IMR-90 (cell line): ENCODE measurements around the gene GPC4. TPM values are rescaled to one million over a fixed set of nuclear protein-coding genes. Genes with fewer than 3 reads are reported as not detected.

Experiments used
- ATAC-seq: fragments of 200-7000 bp; cut with Tn5 transposase; 2 replicates; pipeline ENCODE4 v1.9.1; 2020; ENCODE audit warnings: low read depth, mild to moderate bottlenecking, moderate library complexity
- BruUV-seq: library from RNA; stranded (reverse); fragments of 400-500 nt; replicated peaks from 2 replicates; lab custom pipeline; 2021; lab: Mats Ljungman, UMichigan
- CTCF ChIA-PET: fragments of 300-600 bp; formaldehyde crosslinking; extraction: SDS; loops from one replicate; lab custom pipeline; 2021; ENCODE audit warnings: antibody characterized with exemption; lab: Yijun Ruan, JAX
- POLR2A ChIA-PET: fragments of 300-600 bp; sonication (Branson Sonifier 250); formaldehyde crosslinking; loops from one replicate; lab custom pipeline; 2022; ENCODE audit warnings: antibody characterized with exemption; ENCODE audit not compliant: unreplicated experiment; lab: Charles Lee
- DNase-seq: peaks from one replicate; pipeline ENCODE4 v3.0.0; 2013
- H2AFZ ChIP-seq: replicated peaks from 2 replicates; pipeline ENCODE3; 2013; ENCODE audit warnings: low read length, mild to moderate bottlenecking; ENCODE audit not compliant: poor library complexity
- H2AK5ac ChIP-seq: 2 replicates; pipeline ENCODE4 v1.6.1; 2013; ENCODE audit warnings: low read depth, low read length, inconsistent platforms
- H2AK9ac ChIP-seq: replicated peaks from 2 replicates; pipeline ENCODE3; 2013; ENCODE audit warnings: mild to moderate bottlenecking, low read depth, low read length, moderate library complexity; ENCODE audit not compliant: poor library complexity
- H2BK120ac ChIP-seq: 2 replicates; pipeline ENCODE4 v1.6.1; 2013; ENCODE audit warnings: low read depth, low read length, inconsistent platforms
- H2BK15ac ChIP-seq: 3 replicates; pipeline ENCODE4 v1.6.1; 2013; ENCODE audit warnings: low read depth, low read length, inconsistent platforms
- H2BK20ac ChIP-seq: 2 replicates; pipeline ENCODE4 v1.6.1; 2013; ENCODE audit warnings: low read depth, mild to moderate bottlenecking, inconsistent platforms, low read length, moderate library complexity
- H2BK5ac ChIP-seq: 2 replicates; pipeline ENCODE4 v1.6.1; 2013; ENCODE audit warnings: mild to moderate bottlenecking, low read depth, low read length, inconsistent platforms; ENCODE audit not compliant: poor library complexity, severe bottlenecking
- H3K14ac ChIP-seq: replicated peaks from 2 replicates; pipeline ENCODE4 v1.6.1; 2013; ENCODE audit warnings: low read depth, low read length, inconsistent platforms
- H3K18ac ChIP-seq: 2 replicates; pipeline ENCODE4 v1.6.1; 2013; ENCODE audit warnings: low read depth, low read length, control low read depth
- H3K23ac ChIP-seq: 2 replicates; pipeline ENCODE4 v1.6.1; 2013; ENCODE audit warnings: low read depth, low read length, inconsistent platforms
- H3K27ac ChIP-seq: 2 replicates; pipeline ENCODE4 v1.5.1; 2013; ENCODE audit warnings: mild to moderate bottlenecking, control low read depth, low read length; ENCODE audit not compliant: insufficient read depth
- H3K27me3 ChIP-seq: 2 replicates; pipeline ENCODE4 v1.6.1; 2013; ENCODE audit warnings: low read length; ENCODE audit not compliant: control insufficient read depth, insufficient read depth
- H3K36me3 ChIP-seq: 2 replicates; pipeline ENCODE4 v1.6.1; 2013; ENCODE audit warnings: low read length, mixed read lengths; ENCODE audit not compliant: control insufficient read depth, insufficient read depth
- H3K4ac ChIP-seq: 2 replicates; pipeline ENCODE4 v1.6.1; 2013; ENCODE audit warnings: low read depth, low read length, inconsistent platforms
- H3K4me1 ChIP-seq: 2 replicates; pipeline ENCODE4 v1.6.1; 2013; ENCODE audit warnings: low read length, mixed read lengths; ENCODE audit not compliant: control insufficient read depth, insufficient read depth
- H3K4me2 ChIP-seq: 2 replicates; pipeline ENCODE4 v1.6.1; 2013; ENCODE audit warnings: low read depth, mild to moderate bottlenecking, control low read depth, low read length, moderate library complexity
- H3K4me3 ChIP-seq: 2 replicates; pipeline ENCODE4 v1.5.1; 2013; ENCODE audit warnings: low read depth, mild to moderate bottlenecking, control low read depth, low read length, moderate library complexity; ENCODE audit not compliant: insufficient read depth
- H3K56ac ChIP-seq: 2 replicates; pipeline ENCODE4 v1.6.1; 2013; ENCODE audit warnings: low read length, inconsistent platforms; ENCODE audit not compliant: insufficient read depth; ENCODE audit errors: extremely low read depth
- H3K79me1 ChIP-seq, 2 experiments: 2 replicates each; pipeline ENCODE4 v1.6.1; 2013; ENCODE audit warnings: low read length in 2 of 2, inconsistent platforms in 1 of 2, low read depth in 1 of 2
- H3K9ac ChIP-seq: 2 replicates; pipeline ENCODE4 v1.6.1; 2013; ENCODE audit warnings: low read depth, low read length, control low read depth
- H3K9me1 ChIP-seq: 2 replicates; pipeline ENCODE4 v1.6.1; 2013; ENCODE audit warnings: low read length, inconsistent platforms; ENCODE audit not compliant: insufficient read depth
- H3K9me3 ChIP-seq: 2 replicates; pipeline ENCODE4 v1.6.1; 2013; ENCODE audit warnings: low read length; ENCODE audit not compliant: control insufficient read depth, insufficient read depth
- H4K20me1 ChIP-seq: 2 replicates; pipeline ENCODE4 v1.6.1; 2013; ENCODE audit warnings: low read length, inconsistent platforms; ENCODE audit not compliant: insufficient read depth
- H4K5ac ChIP-seq: 2 replicates; pipeline ENCODE4 v1.6.1; 2013; ENCODE audit warnings: mild to moderate bottlenecking, low read depth, low read length, control low read depth
- H4K8ac ChIP-seq, 2 experiments: 2 replicates each; pipeline ENCODE4 v1.6.1; 2013; ENCODE audit warnings: low read depth in 2 of 2, low read length in 2 of 2, control low read depth in 1 of 2, inconsistent platforms in 1 of 2
- H4K91ac ChIP-seq: 2 replicates; pipeline ENCODE4 v1.6.1; 2013; ENCODE audit warnings: low read depth, low read length, inconsistent platforms; ENCODE audit not compliant: insufficient read depth
- NFE2L2 ChIP-seq: fragments of 150-350 bp; IDR thresholded peaks from 2 replicates; pipeline ENCODE4 v1.6.1; 2016; ENCODE audit warnings: low read depth, mild to moderate bottlenecking, low read length
- RCOR1 ChIP-seq: IDR thresholded peaks from 2 replicates; pipeline ENCODE4 v1.6.1; 2012; ENCODE audit warnings: mild to moderate bottlenecking, low read length, improper control_type of control experiment; ENCODE audit not compliant: insufficient replicate concordance
- RFX5 ChIP-seq: IDR thresholded peaks from 2 replicates; pipeline ENCODE4 v1.8.0; 2012; ENCODE audit warnings: low read depth, mild to moderate bottlenecking, low read length, moderate library complexity
- SMC3 ChIP-seq: fragments of 150-350 bp; IDR thresholded peaks from 2 replicates; pipeline ENCODE4 v1.6.1; 2016; ENCODE audit warnings: low read depth, mild to moderate bottlenecking, antibody characterized with exemption, low read length, moderate library complexity
- WGBS, 2 experiments: methylation state at CpG; one replicate each; pipeline versions ENCODE4 v1.1.5 to v1.1.7; 2013; ENCODE audit warnings: missing lambda C conversion rate in 2 of 2; ENCODE audit not compliant: insufficient read length in 1 of 2; ENCODE audit errors: extremely low coverage in 2 of 2; 5-methylcytosine and 5-hydroxymethylcytosine counted together
- dilution Hi-C: fragments of 300-500 bp; cut with HindIII; formaldehyde crosslinking; loops from one replicate; pipeline ENCODE4 v1.14.3; 2018; ENCODE audit warnings: low sequenced_read_pairs; ENCODE audit not compliant: unreplicated experiment
- in situ Hi-C: fragments of 300-500 bp; cut with MboI; formaldehyde crosslinking; loops from 3 replicates; pipeline ENCODE4 v1.14.3; 2019; ENCODE audit warnings: low sequenced_read_pairs, inconsistent platforms, mixed read lengths
- intact Hi-C: fragments of 100-400 bp; cut with micrococcal nuclease; formaldehyde crosslinking; loops from 2 replicates; pipeline ENCODE4 v1.10.0; 2022
- polyA plus RNA-seq, 3 experiments: library from polyadenylated mRNA; depleted of rRNA; stranded (reverse); fragments of >200 nt; gene quantifications; 2 replicates each; pipeline ENCODE4 v1.2.3, GENCODE V29; 2012; ENCODE audit warnings: low replicate concordance in 1 of 3
- total RNA-seq: library from RNA; depleted of rRNA; stranded (reverse); fragments of >200 nt; gene quantifications from 2 replicates; pipeline ENCODE4 v1.2.3, GENCODE V29; 2012

The GPC4 gene
- total and polyA plus RNA-seq, 2 of the 4 experiments (the other 2 are of a cell fraction): 0.54 to 1.6 TPM

GRCh38 chrX:133330956-133331355 lies 84.3 kb downstream of the GPC4 start:
- in situ Hi-C loops: loop anchor here (10.0 kb wide), 1 partner anchor 344 kb away; no protein-coding TSS in a partner anchor
- H3K79me1 ChIP-seq: no peaks in the 10 kb centered on the region
- no peak overlapping the region for H2BK120ac ChIP-seq
- no peak for TF ChIP-seq RFX5
- TF ChIP-seq RCOR1: no peak
- TF ChIP-seq SMC3: no peak
- TF ChIP-seq NFE2L2: no peak
- no peak overlapping the region for H3K4me3 ChIP-seq
- H3K9ac ChIP-seq: no peak overlapping the region
- no peak for ATAC-seq
- H2AK5ac ChIP-seq: no peak overlapping the region
- H3K23ac ChIP-seq: no peak overlapping the region
- peaks cover 2% of the 10 kb centered on the region; the same call in 1 of the 2 replicates for H3K27me3 ChIP-seq
- no peak overlapping the region for H2BK20ac ChIP-seq
- no peak overlapping the region for H3K4ac ChIP-seq
- no peaks in the 10 kb centered on the region for H3K9me1 ChIP-seq
- no peaks in the 10 kb centered on the region for H3K36me3 ChIP-seq
- H3K9me3 ChIP-seq: no peaks in the 10 kb centered on the region
- H4K91ac ChIP-seq: no peak overlapping the region
- H3K27ac ChIP-seq: no peak overlapping the region
- no peaks in the 10 kb centered on the region for H4K20me1 ChIP-seq
- dilution Hi-C loops: no loop called here
- no peaks in the 10 kb centered on the region for H3K4me1 ChIP-seq
- no peak overlapping the region for H2BK15ac ChIP-seq
- H3K56ac ChIP-seq: no peak overlapping the region
- BruUV-seq: no TSS peak
- no peak overlapping the region for H3K18ac ChIP-seq
- intact Hi-C loops: no loop called here
- POLR2A ChIA-PET: no interaction called here
- no peak overlapping the region for H4K5ac ChIP-seq
- no peak for DNase-seq
- CTCF ChIA-PET: no interaction called here
- no CpG with 5 or more reads among the region's 4 CpGs for WGBS, 2 experiments
- no peak overlapping the region for H2AK9ac ChIP-seq
- no peak overlapping the region for H3K4me2 ChIP-seq
- H2AFZ ChIP-seq: no peak overlapping the region
- no peak overlapping the region for H2BK5ac ChIP-seq
- H3K14ac ChIP-seq: no peak overlapping the region
- no peak overlapping the region for H4K8ac ChIP-seq
